ENCODE results near the gene ZEB2.

DNA sequence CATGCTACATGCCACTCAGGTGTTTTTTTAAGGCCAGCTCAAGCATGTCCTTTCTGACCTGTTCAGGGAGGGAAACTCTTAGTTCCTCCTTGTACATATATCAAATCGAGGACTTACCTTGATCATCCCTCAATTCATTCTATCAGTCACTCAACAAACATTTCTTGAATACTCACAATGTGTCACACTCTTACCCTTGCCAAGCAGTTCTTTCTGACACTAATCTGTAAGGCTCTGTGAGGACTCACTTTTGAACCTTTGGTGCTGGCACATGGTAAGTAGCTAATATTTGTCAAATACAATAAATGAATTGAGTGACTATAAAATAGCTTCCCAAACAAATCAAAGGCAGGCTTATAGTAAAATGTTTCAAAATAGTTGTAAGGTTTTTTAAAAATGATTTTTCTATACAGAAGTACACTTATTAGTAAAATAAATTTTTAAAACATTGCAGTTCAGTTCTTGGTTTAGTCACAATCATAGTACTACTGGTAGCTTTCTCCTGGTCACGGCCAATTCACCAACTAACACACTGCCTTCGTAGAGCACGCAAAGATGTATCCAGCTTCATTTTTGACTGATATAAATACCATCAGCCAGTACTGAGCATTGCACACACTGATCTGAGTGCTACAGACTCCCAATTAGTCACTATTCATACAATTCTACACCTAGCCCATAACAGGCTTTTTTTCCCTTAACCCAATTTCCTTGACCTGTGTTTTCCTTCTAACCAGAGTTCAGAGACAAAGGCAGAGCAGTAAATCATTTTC is 50.9 kb downstream of the ZEB2 start:
- TF ChIP-seq CTCF (IDR thresholded peaks at IDR 0.05) (no peak), POLR2A (IDR thresholded peaks at IDR 0.05) (no peak)

All from transverse colon (tissue), 3 donors.